Panc1 (cell line): ENCODE data around the gene SPATC1L. TPM values are rescaled to one million over a fixed set of nuclear protein-coding genes. Genes with fewer than 3 reads are reported as not detected.
A peak's percentile ranks its signal among the peaks of the same experiment; 100 is the strongest.

ENCODE experiments used
- ATAC-seq: fragments of 200-7000 bp; cut with Tn5 transposase; 2 replicates; pipeline ENCODE4 v1.9.1; 2020; ENCODE audit warnings: mild to moderate bottlenecking, moderate library complexity
- BruUV-seq: library from RNA; stranded (reverse); fragments of 400-500 nt; replicated peaks from 2 replicates; lab custom pipeline; 2021; lab: Mats Ljungman, UMichigan
- CTCF ChIA-PET: fragments of 300-600 bp; sonication (Branson Sonifier 250); formaldehyde crosslinking; loops from one replicate; lab custom pipeline; 2022; ENCODE audit warnings: antibody characterized with exemption; lab: Charles Lee
- POLR2A ChIA-PET: fragments of 300-600 bp; sonication (Branson Sonifier 250); formaldehyde crosslinking; loops from one replicate; lab custom pipeline; 2022; ENCODE audit warnings: antibody characterized with exemption; lab: Charles Lee
- DNase-seq: peaks from one replicate; pipeline ENCODE4 v3.0.0-alpha.2; 2010; ENCODE audit warnings: low read depth, low spot score
- H3K27ac ChIP-seq: 2 replicates; pipeline ENCODE4 v1.5.1; 2011; ENCODE audit warnings: mild to moderate bottlenecking, low read length, inconsistent platforms
- H3K27me3 ChIP-seq: fragments of 200-500 bp; sonication (Bioruptor generic); 2 replicates; pipeline ENCODE4 v1.6.0; 2014; ENCODE audit warnings: low read length, inconsistent platforms; ENCODE audit not compliant: control insufficient read depth, insufficient read depth
- H3K36me3 ChIP-seq: fragments of 200-500 bp; sonication (Bioruptor generic); 2 replicates; pipeline ENCODE4 v1.5.1; 2014; ENCODE audit warnings: inconsistent platforms, mild to moderate bottlenecking, low read length, moderate library complexity; ENCODE audit not compliant: control insufficient read depth, insufficient read depth
- H3K4me1 ChIP-seq: 2 replicates; pipeline ENCODE4 v1.5.1; 2011; ENCODE audit warnings: inconsistent platforms, mild to moderate bottlenecking, low read length, moderate library complexity; ENCODE audit not compliant: control insufficient read depth, insufficient read depth
- H3K4me3 ChIP-seq, 2 experiments: 2 replicates each; pipeline ENCODE4 v1.5.1; 2011 to 2012; ENCODE audit warnings: low read depth in 2 of 2, low read length in 2 of 2, mild to moderate bottlenecking in 2 of 2, inconsistent platforms in 1 of 2, moderate library complexity in 1 of 2
- H3K9me3 ChIP-seq: fragments of 200-500 bp; sonication (Bioruptor generic); 2 replicates; pipeline ENCODE4 v1.5.1; 2014; ENCODE audit warnings: low read depth, mild to moderate bottlenecking, inconsistent platforms, low read length, moderate library complexity; ENCODE audit not compliant: control insufficient read depth, insufficient read depth
- CTCF ChIP-seq: fragments of 450-650 bp; IDR thresholded peaks from 2 replicates; pipeline ENCODE4 v1.5.1; 2017; ENCODE audit warnings: mild to moderate bottlenecking
- POLR2AphosphoS5 ChIP-seq: IDR thresholded peaks from 2 replicates; pipeline ENCODE4 v1.6.1; 2012; ENCODE audit warnings: mild to moderate bottlenecking, low read depth, low read length, moderate library complexity
- REST ChIP-seq, 2 experiments: IDR thresholded peaks; 2 replicates each; pipeline ENCODE4 v1.6.1; 2011 to 2012; ENCODE audit warnings: low read depth in 2 of 2, control low read depth in 1 of 2, low read length in 1 of 2, mild to moderate bottlenecking in 1 of 2, moderate library complexity in 1 of 2; ENCODE audit not compliant: insufficient read depth in 1 of 2
- SIN3A ChIP-seq: IDR thresholded peaks from 2 replicates; pipeline ENCODE4 v1.6.1; 2012; ENCODE audit warnings: low read depth, mild to moderate bottlenecking, low read length, moderate library complexity, borderline replicate concordance; ENCODE audit not compliant: insufficient read depth
- TCF7L2 ChIP-seq: IDR thresholded peaks from 2 replicates; pipeline ENCODE4 v1.6.1; 2011; ENCODE audit warnings: mild to moderate bottlenecking, low read depth, low read length, inconsistent platforms
- in situ Hi-C: cut with HindIII; loops from 2 replicates; pipeline ENCODE4 v1.10.0; 2016; ENCODE audit warnings: low sequenced_read_pairs, low pct_unique_long_range_greater_than_20kb
- intact Hi-C: fragments of 100-400 bp; cut with micrococcal nuclease; formaldehyde crosslinking; loops from one replicate; pipeline ENCODE4 v1.10.0; 2022; ENCODE audit not compliant: unreplicated experiment
- total RNA-seq: library from RNA; stranded (reverse); gene quantifications from one replicate; pipeline ENCODE4 v1.2.1, GENCODE V29; 2021; ENCODE audit not compliant: unreplicated experiment

SPATC1L gene
- total RNA-seq, 1 experiment from 2014 or later, result 0.26 TPM

DNA sequence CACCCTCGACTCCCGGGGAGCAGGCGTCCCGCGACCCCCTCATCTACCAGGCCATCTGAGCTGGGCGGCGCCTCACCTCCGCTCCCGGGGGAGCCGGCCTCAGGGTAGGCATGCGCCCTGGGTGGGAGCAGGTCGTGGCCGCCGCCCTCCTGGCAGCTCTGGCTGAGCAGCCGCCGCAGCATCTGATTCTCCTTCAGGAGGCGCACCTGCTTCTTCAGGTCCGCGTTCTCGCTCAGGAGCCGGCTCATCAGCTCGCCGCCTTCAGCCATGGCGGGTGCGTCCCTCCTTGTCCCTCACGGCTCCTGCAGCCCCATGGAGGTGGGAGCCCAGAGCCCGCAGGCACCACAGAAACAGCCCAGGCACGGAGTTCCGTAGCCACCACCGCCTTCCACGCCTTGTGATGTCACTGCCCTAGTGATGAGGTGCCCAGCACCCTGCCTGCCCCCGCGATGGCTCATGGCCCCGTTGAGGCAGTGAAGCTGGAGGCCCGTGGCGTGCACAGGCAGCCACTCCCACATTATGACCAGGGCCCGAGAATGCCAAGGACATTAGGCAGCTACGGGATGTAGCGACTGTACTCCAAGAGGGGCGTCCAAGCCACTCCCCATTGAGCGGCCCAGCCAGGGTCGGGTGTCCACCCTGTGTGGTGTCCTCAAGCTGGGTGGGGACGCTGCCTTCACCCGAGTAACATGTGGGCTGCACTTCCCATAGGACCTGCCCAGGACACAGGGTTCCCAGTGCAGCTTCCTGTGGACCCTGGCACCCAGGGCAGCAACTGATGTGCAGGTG, 1.5 kb downstream of the SPATC1L start:
- ChIA-PET POLR2A (interaction anchor here (0.6 kb wide), 1 partner anchor 435 kb away, joined by 4 read pairs; no protein-coding TSS in a partner anchor), CTCF (interaction anchor here (0.6 kb wide), 1 partner anchor 161 kb away, joined by 3 read pairs; no protein-coding TSS in a partner anchor)
- in situ Hi-C loops, result no loop called here
- no peak for TF ChIP-seq TCF7L2
- TF ChIP-seq POLR2AphosphoS5, result no peak
- no peak for TF ChIP-seq SIN3A
- TF ChIP-seq REST (IDR thresholded peaks at IDR 0.05; ENCODE audit: insufficient read depth in 1 of 2, low read depth in 2 of 2, low read length in 1 of 2), result no peak
- TF ChIP-seq CTCF, result no peak
- BruUV-seq, result no TSS peak
- H3K9me3 ChIP-seq, result no peaks in the 10 kb centered on the region
- no peak for DNase-seq
- H3K4me1 ChIP-seq, result no peaks in the 10 kb centered on the region
- H3K4me3 ChIP-seq, result no peak overlapping the region
- no peaks in the 10 kb centered on the region for H3K36me3 ChIP-seq
- no peaks in the 10 kb centered on the region for H3K27me3 ChIP-seq
- no peak for ATAC-seq
- no peak overlapping the region for H3K27ac ChIP-seq
- intact Hi-C loops, result no loop called here

DNA sequence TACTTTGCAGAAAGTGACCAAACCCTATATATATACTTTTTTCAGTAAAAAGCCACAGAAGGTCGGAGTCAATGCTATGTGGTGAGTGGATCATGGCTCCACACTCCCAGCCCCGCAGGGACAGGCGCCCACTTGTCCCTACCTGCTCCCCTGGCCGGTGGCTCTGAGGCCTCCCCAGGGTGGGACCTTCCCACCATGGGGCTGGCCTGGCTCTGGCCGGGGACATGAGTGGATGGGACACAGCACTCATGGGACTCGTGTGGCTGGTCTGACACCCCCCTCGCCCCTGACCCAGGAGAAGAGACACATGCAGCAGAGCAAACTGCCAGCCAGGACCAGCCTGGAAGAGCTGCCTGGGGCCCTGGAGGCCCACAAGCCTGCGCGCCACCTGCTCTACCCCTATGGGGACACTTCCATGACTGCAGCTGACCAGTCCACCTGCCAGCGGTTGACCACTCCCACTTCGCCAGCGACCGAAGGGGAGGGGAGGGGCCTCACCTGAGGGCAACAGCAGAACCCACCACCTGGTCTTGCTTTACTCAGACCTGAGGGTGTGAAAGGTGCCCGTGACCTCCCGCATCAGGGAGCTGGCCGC, 2.2 kb downstream of the SPATC1L start:
- no peaks in the 10 kb centered on the region for H3K9me3 ChIP-seq
- ChIA-PET POLR2A (interaction anchor here (0.6 kb wide), 1 partner anchor 436 kb away, joined by 4 read pairs; no protein-coding TSS in a partner anchor), CTCF (no interaction called here)
- H3K4me3 ChIP-seq, result no peak overlapping the region
- in situ Hi-C loops, result no loop called here
- TF ChIP-seq POLR2AphosphoS5 (no peak), REST (IDR thresholded peaks at IDR 0.05; ENCODE audit: insufficient read depth in 1 of 2, low read depth in 2 of 2, low read length in 1 of 2) (no peak), TCF7L2 (no peak), CTCF (no peak), SIN3A (no peak)
- intact Hi-C loops, result no loop called here
- BruUV-seq, result no TSS peak
- ATAC-seq, result 0 out of 2 replicates have a peak, but pooled peaks have one; percentile 27
- no peak for DNase-seq
- no peaks in the 10 kb centered on the region for H3K27me3 ChIP-seq
- H3K27ac ChIP-seq, result no peak overlapping the region
- H3K4me1 ChIP-seq, result no peaks in the 10 kb centered on the region
- no peaks in the 10 kb centered on the region for H3K36me3 ChIP-seq
